NB4 (cell line): Measurements from ENCODE around the gene OR8A1.

Source experiments
- CTCF ChIP-seq: IDR thresholded peaks from one replicate; pipeline ENCODE4 v1.5.1; 2012; ENCODE audit warnings: low read depth, low read length
- MAX ChIP-seq: IDR thresholded peaks from 2 replicates; pipeline ENCODE4 v1.6.1; 2011; ENCODE audit warnings: low read depth, low read length

GRCh38 chr11:124533626-124534025 lies 36.2 kb upstream of the OR8A1 start:
- no peak for TF ChIP-seq MAX
- no peak for TF ChIP-seq CTCF
